K562 (cell line): Measurements from ENCODE around the gene ARL6IP4. TPM values are rescaled to one million over a fixed set of nuclear protein-coding genes. Genes with fewer than 3 reads are reported as not detected.

Source experiments
- ATF7 ChIP-seq: fragments of 450-650 bp; IDR thresholded peaks from 2 replicates; pipeline ENCODE4 v1.7.1; 2014; ENCODE audit warnings: mild to moderate bottlenecking, moderate library complexity
- CBX3 ChIP-seq, 2 experiments: IDR thresholded peaks; 1 replicate in 1 of 2; 2 replicates in 1 of 2; pipeline ENCODE4 v1.6.1; 2012; ENCODE audit warnings: inconsistent platforms in 2 of 2, low read length in 2 of 2, borderline replicate concordance in 1 of 2, control low read depth in 1 of 2
- CEBPG ChIP-seq, 3 experiments: fragments of 200-800 bp in 1 of 3; sonication (Bioruptor generic) in 1 of 3; sonication (generic) in 1 of 3; formaldehyde crosslinking in 1 of 3; IDR thresholded peaks in 2 of 3; conservative IDR thresholded peaks in 1 of 3; 2 replicates each; pipeline versions ENCODE4 v1.6.1 to v1.8.0; 2016 to 2022; ENCODE audit warnings: missing compliant biosample characterization in 2 of 3, missing genetic modification characterization in 2 of 3, mild to moderate bottlenecking in 1 of 3, missing genetic modification reagents in 1 of 3
- CHAMP1 ChIP-seq: fragments of 450-650 bp; IDR thresholded peaks from 2 replicates; pipeline ENCODE4 v1.6.1; 2016; ENCODE audit warnings: mild to moderate bottlenecking
- GABPA ChIP-seq: fragments of 200-800 bp; sonication (Bioruptor generic); conservative IDR thresholded peaks from 2 replicates; pipeline ENCODE4 v1.6.1; 2016; ENCODE audit warnings: low read depth, missing genetic modification characterization, missing compliant biosample characterization
- ILK ChIP-seq: fragments of 450-650 bp; IDR thresholded peaks from 2 replicates; pipeline ENCODE4 v1.6.1; 2016; ENCODE audit warnings: missing genetic modification characterization, low read depth, mild to moderate bottlenecking, missing compliant biosample characterization, moderate library complexity, borderline replicate concordance
- KDM4B ChIP-seq, 2 experiments: fragments of 450-650 bp in 1 of 2; sonication (generic) in 1 of 2; IDR thresholded peaks; 2 replicates each; pipeline ENCODE4 v1.6.1; 2016 to 2017; ENCODE audit warnings: borderline replicate concordance in 2 of 2, antibody characterized with exemption in 1 of 2, low read depth in 1 of 2, mild to moderate bottlenecking in 1 of 2
- KDM5B ChIP-seq: fragments of 200-600 bp; sonication (generic); IDR thresholded peaks from 2 replicates; pipeline ENCODE4 v1.6.1; 2012; ENCODE audit warnings: low read depth, mild to moderate bottlenecking, moderate library complexity, low read length, control low read depth, inconsistent platforms; ENCODE audit not compliant: insufficient replicate concordance
- MTA1 ChIP-seq: fragments of 450-650 bp; IDR thresholded peaks from 2 replicates; pipeline ENCODE4 v1.6.1; 2017; ENCODE audit warnings: borderline replicate concordance
- MYNN ChIP-seq, 2 experiments: sonication (generic); formaldehyde crosslinking in 1 of 2; IDR thresholded peaks; 2 replicates each; pipeline versions ENCODE4 v1.5.0 to v1.6.1; 2016 to 2020; ENCODE audit warnings: antibody characterized with exemption in 1 of 2, missing genetic modification reagents in 1 of 2
- NR4A1 ChIP-seq, 2 experiments: fragments of 250-450 bp in 1 of 2; fragments of 450-650 bp in 1 of 2; sonication (Bioruptor Pico) in 1 of 2; IDR thresholded peaks; 2 replicates each; pipeline versions ENCODE4 v1.4.0 to v1.6.1; 2016 to 2020; ENCODE audit warnings: mild to moderate bottlenecking in 2 of 2, missing compliant biosample characterization in 1 of 2, missing genetic modification characterization in 1 of 2, moderate library complexity in 1 of 2
- PYGO2 ChIP-seq: fragments of 450-650 bp; IDR thresholded peaks from 2 replicates; pipeline ENCODE4 v1.6.1; 2016; ENCODE audit warnings: mild to moderate bottlenecking, missing genetic modification characterization, moderate library complexity, missing compliant biosample characterization
- RBFOX2 ChIP-seq: fragments of 200-400 bp; formaldehyde crosslinking; IDR thresholded peaks from 2 replicates; pipeline ENCODE4 v1.6.1; 2017; ENCODE audit warnings: low read depth, mild to moderate bottlenecking, low read length, moderate library complexity
- ZNF217 ChIP-seq: sonication (generic); formaldehyde crosslinking; IDR thresholded peaks from 2 replicates; pipeline ENCODE4 v1.8.0; 2022; ENCODE audit warnings: mild to moderate bottlenecking, missing genetic modification reagents
- polyA plus RNA-seq, 8 experiments: library from polyadenylated mRNA; depleted of rRNA in 4 of 8; stranded (reverse) in 5 of 8; unstranded in 3 of 8; fragments of >200 nt; fragmentation: Nextera tagmentation in 2 of 8; fragmentation: Illumina TruSeq in 1 of 8; extraction: Ambion mirVana in 2 of 8; extraction: Trizol in 1 of 8; gene quantifications; 2 replicates each; pipeline versions ENCODE4 v1.2.1 to v1.2.3, GENCODE V29; 2011 to 2014; ENCODE audit warnings: inconsistent platforms in 1 of 8, missing spikeins in 1 of 8
- total RNA-seq, 7 experiments: library from RNA; depleted of rRNA in 6 of 7; stranded (reverse); fragments of >200 nt in 6 of 7; fragmentation: Illumina TruSeq in 2 of 7; extraction: Trizol in 2 of 7; gene quantifications; 2 replicates each; pipeline versions ENCODE4 v1.2.1 to v1.2.3, GENCODE V29; 2011 to 2021; ENCODE audit warnings: low replicate concordance in 1 of 7
- TF ChIP-seq, protein P1 (sequence below): fragments of 450-650 bp; IDR thresholded peaks from 2 replicates; pipeline ENCODE4 v1.6.1; 2018; ENCODE audit not compliant: partially characterized antibody

ARL6IP4 gene
- total and polyA plus RNA-seq, 9 of the 15 experiments (the other 6 are each of a cell fraction or from before 2014, with no cell fraction given): 2.4 to 255 (median 151) TPM

- TF ChIP-seq NR4A1 (CRISPR knock-in tag; IDR thresholded peaks at IDR 0.05): no peak
- no peak for TF ChIP-seq NR4A1 (tag; IDR thresholded peaks at IDR 0.05)
- TF ChIP-seq MYNN (IDR thresholded peaks at IDR 0.05): peak; percentile 22; the same call in 1 of the 2 replicates
- no peak for TF ChIP-seq MYNN (CRISPR knock-in tag; IDR thresholded peaks at IDR 0.05)
- peak; percentile 29 for TF ChIP-seq KDM5B
- TF ChIP-seq CHAMP1: no peak
- no peak for TF ChIP-seq MTA1
- TF ChIP-seq, protein P1, sequence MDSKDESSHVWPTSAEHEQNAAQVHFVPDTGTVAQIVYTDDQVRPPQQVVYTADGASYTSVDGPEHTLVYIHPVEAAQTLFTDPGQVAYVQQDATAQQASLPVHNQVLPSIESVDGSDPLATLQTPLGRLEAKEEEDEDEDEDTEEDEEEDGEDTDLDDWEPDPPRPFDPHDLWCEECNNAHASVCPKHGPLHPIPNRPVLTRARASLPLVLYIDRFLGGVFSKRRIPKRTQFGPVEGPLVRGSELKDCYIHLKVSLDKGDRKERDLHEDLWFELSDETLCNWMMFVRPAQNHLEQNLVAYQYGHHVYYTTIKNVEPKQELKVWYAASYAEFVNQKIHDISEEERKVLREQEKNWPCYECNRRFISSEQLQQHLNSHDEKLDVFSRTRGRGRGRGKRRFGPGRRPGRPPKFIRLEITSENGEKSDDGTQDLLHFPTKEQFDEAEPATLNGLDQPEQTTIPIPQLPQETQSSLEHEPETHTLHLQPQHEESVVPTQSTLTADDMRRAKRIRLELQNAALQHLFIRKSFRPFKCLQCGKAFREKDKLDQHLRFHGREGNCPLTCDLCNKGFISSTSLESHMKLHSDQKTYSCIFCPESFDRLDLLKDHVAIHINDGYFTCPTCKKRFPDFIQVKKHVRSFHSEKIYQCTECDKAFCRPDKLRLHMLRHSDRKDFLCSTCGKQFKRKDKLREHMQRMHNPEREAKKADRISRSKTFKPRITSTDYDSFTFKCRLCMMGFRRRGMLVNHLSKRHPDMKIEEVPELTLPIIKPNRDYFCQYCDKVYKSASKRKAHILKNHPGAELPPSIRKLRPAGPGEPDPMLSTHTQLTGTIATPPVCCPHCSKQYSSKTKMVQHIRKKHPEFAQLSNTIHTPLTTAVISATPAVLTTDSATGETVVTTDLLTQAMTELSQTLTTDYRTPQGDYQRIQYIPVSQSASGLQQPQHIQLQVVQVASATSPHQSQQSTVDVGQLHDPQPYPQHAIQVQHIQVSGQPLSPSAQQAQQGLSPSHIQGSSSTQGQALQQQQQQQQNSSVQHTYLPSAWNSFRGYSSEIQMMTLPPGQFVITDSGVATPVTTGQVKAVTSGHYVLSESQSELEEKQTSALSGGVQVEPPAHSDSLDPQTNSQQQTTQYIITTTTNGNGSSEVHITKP: peak; percentile 93
- peak; percentile 35; the same call in 1 of the 2 replicates for TF ChIP-seq RBFOX2
- TF ChIP-seq ATF7: 0 out of 2 replicates have a peak, but pooled peaks have one; percentile 21
- no peak for TF ChIP-seq ILK (tag)
- TF ChIP-seq KDM4B (IDR thresholded peaks at IDR 0.05; ENCODE audit: borderline replicate concordance in 2 of 2, low read depth in 1 of 2): no peak
- TF ChIP-seq GABPA: peak; percentile 38
- no peak for TF ChIP-seq PYGO2
- no peak for TF ChIP-seq CBX3 (IDR thresholded peaks at IDR 0.05; ENCODE audit: borderline replicate concordance in 1 of 2, low read length in 2 of 2)
- TF ChIP-seq ZNF217 (CRISPR knock-in tag): no peak
- 0 out of 2 replicates have a peak, but pooled peaks have one; percentile 33 for TF ChIP-seq CEBPG (CRISPR knock-in tag; IDR thresholded peaks at IDR 0.05)
- no peak; a peak in 1 of 4 replicates for TF ChIP-seq CEBPG (tag; conservative IDR thresholded peaks at IDR 0.05 in 1 of 2, IDR thresholded peaks at IDR 0.05 in 1 of 2)
These were observed 3.5 kb downstream of the ARL6IP4 start (continued) for GRCh38 chr12:122983789-122984515.
